HG03457 (cell line): ENCODE results near the gene SLC9A8.
A peak's percentile ranks its signal among the peaks of the same experiment; 100 is the strongest.

Source experiments
- ATAC-seq: cut with Tn5 transposase; IDR thresholded peaks from one replicate; pipeline ENCODE4 v1.9.1; 2021; ENCODE audit warnings: moderate number of reproducible peaks; ENCODE audit not compliant: unreplicated experiment

Gene SLC9A8

GRCh38 chr20:49913399-49914047 lies 100.9 kb downstream of the SLC9A8 start:
- no peak for ATAC-seq

DNA sequence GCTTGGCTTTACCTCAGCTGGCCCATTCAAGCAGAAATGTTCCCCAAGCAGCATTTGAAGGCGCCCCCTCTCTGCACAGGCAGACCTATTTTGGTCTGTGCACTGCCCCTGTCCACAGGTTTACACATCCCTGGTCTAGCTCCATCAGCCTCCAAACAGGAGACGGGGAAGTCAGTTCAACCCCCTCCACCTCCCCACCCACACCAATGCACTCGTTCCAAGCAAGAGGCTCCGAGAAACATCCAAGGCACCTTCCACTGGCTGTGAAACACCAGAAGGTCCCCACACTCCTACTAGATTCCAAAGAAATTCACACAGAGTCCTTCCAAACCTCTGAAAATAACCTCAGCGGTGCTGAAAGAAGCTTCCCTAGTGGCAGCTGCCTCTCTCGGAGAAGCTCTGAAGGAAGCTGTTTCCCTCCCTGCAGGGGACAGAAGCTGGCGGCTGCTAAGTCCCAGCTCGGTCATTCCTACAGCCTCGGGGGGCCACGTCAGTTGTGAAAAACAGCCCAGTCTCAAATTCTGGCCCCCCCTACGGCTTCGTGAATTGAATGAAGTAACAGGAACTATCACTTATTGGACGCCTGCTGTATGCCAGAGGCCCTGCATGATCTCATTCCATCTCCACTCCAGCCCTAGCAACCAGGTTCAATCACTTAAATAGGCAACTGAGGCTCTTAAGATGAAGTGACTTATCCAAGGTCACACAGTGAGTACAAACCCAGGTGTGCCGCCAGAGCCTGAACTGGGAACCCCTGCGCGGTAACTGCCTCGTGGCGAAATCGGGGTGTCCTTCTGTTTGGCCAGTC lies 101.9 kb downstream of the SLC9A8 start:
- ATAC-seq: no peak

DNA sequence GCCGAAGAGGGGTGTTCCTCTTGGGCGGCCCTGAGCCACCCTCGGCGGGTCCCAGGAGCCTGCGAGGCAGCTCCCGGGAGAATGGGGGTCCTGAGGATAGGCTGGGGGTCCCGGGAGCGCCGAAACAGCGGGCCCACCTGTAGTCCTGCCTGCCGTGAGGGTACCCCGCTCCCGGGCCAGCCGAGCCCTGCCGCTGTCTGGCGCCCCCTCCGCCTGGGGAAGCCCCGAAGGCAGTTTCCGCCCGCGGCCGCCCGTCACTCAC lies 102.4 kb downstream of the SLC9A8 start:
- no peak for ATAC-seq

- peak; percentile 78 for ATAC-seq
Measured at GRCh38 chr20:49915380-49916145, 102.9 kb downstream of the SLC9A8 start, which contains the start of gene SPATA2. Gene SPATA2 (minus strand): TSS chr20:49915529. CDS start chr20:49908490, 7,039 bp downstream.

- ATAC-seq: no peak
Measured at GRCh38 chr20:49916146-49917002, 103.7 kb downstream of the SLC9A8 start.

- no peak for ATAC-seq
Measured at GRCh38 chr20:49918446-49918845, 105.8 kb downstream of the SLC9A8 start.

- no peak for ATAC-seq
Measured at GRCh38 chr20:49919009-49919408, 106.4 kb downstream of the SLC9A8 start.

- no peak for ATAC-seq
Measured at GRCh38 chr20:49919461-49919860, 106.8 kb downstream of the SLC9A8 start.

DNA sequence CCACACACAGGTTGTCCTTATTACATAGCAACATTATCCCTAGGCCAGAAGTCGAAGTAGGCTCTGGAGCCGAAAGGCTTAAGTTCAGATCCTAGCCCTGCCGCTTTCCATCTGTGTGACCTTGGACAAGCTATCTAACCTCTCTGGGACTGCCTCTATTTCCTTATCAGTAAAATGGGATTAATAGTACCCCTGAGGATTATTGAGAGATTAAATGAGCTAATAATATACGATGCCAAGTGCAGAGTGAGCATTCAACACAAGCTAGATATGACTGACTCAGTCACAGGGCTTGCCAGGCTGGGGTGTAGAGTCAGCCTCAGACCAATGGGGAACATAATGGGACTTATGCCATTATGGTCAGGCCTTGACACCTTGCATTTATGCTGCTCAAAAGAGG lies 111.6 kb downstream of the SLC9A8 start:
- ATAC-seq: no peak

DNA sequence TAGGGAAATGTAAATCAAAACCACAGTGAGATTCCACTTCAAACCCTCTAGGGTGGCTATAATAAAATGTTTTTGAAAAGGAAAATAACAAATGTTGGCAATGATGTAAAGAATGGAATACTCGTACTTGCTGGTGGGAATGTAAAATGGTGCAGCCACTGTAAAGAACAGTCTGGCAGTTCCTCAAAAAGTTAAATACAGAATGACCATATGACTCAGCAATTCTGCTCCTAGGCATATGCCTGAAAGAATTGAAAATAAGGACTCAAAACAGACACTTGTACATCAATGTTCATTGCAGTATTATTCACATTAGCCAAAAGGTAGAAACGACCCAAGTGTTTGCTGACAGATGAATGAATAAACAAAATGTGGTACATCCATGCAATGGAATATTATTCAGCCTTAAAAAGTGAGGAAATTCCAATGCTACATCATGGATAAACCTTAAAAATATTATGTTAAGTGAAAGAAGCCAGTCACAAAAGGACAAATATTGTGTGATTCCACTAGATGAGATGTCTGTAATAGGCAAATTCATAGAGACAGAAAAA lies 113.3 kb downstream of the SLC9A8 start:
- no peak for ATAC-seq

GRCh38 chr20:49928411-49929141 lies 115.9 kb downstream of the SLC9A8 start:
- no peak for ATAC-seq

GRCh38 chr20:49929142-49929494 lies 116.5 kb downstream of the SLC9A8 start:
- ATAC-seq: no peak

DNA sequence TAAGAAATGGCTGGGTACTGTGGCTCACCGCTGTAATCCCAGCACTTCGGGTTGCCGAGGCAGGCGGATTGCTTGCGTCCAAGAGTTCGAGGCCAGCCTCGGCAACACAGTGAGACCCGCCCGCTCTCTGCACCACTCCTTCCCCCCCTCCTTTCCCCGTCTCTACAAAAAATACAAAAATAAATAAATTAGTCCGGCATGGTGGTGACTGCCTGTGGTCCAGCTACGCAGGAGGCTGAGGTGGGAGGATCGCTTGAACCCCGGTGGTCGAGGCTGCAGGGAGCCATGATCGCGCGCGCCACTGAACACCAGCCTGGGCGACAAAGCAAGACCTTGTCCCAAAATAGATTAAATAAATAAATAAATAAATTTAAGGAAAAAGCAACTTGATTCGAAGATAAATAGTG lies 123.1 kb downstream of the SLC9A8 start:
- peak; percentile 8 for ATAC-seq

GRCh38 chr20:49936153-49937026 lies 123.8 kb downstream of the SLC9A8 start, which contains the start of gene RNF114:
Gene RNF114 (plus strand): TSS chr20:49936397. CDS start chr20:49936413, 16 bp downstream.
- peak; percentile 36 for ATAC-seq

GRCh38 chr20:49937027-49937929 lies 124.7 kb downstream of the SLC9A8 start:
- no peak for ATAC-seq

- ATAC-seq: no peak
Measured at GRCh38 chr20:49938173-49939163, 125.8 kb downstream of the SLC9A8 start.

DNA sequence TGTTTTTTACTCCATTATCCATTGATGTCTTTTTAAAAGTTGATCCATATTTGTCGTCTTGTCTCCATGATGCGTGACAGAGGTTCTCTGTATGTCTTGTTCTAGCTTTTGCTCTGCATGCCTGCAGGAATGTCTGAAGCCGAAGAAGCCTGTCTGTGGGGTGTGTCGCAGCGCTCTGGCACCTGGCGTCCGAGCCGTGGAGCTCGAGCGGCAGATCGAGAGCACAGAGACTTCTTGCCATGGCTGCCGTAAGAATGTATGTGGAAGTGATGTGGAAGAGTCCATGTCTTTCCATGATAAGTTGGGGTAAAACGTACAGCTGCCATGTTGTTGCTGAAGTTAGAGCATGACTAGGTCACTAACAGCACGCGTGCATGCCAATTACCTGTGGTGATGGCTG lies 128.8 kb downstream of the SLC9A8 start:
- no peak for ATAC-seq
